ENCODE measurements around the gene GLRX. TPM values are rescaled to one million over a fixed set of nuclear protein-coding genes. Genes with fewer than 3 reads are reported as not detected.

Gene GLRX
- polyA plus RNA-seq, 1 experiment, result 295 TPM

GRCh38 chr5:95770830-95771708 lies 51.5 kb downstream of the GLRX start:
- H3K27me3 ChIP-seq (ENCODE audit: control insufficient read depth, insufficient read depth, low read length), result no peaks in the 10 kb centered on the region
- no peak for DNase-seq (ENCODE audit: low read depth)
- H3K36me3 ChIP-seq (ENCODE audit: control insufficient read depth, insufficient read depth, low read length), result peaks cover 13% of the 10 kb centered on the region
- CTCF ChIA-PET, result interaction anchor here (0.6 to 5.7 kb wide), 7 partner anchors 9 to 128 kb away, joined by 3 to 29 read pairs (median 5); no protein-coding TSS in a partner anchor
- no peak overlapping the region for H3K4me3 ChIP-seq (ENCODE audit: low read depth, low read length)
- TF ChIP-seq, protein P1, sequence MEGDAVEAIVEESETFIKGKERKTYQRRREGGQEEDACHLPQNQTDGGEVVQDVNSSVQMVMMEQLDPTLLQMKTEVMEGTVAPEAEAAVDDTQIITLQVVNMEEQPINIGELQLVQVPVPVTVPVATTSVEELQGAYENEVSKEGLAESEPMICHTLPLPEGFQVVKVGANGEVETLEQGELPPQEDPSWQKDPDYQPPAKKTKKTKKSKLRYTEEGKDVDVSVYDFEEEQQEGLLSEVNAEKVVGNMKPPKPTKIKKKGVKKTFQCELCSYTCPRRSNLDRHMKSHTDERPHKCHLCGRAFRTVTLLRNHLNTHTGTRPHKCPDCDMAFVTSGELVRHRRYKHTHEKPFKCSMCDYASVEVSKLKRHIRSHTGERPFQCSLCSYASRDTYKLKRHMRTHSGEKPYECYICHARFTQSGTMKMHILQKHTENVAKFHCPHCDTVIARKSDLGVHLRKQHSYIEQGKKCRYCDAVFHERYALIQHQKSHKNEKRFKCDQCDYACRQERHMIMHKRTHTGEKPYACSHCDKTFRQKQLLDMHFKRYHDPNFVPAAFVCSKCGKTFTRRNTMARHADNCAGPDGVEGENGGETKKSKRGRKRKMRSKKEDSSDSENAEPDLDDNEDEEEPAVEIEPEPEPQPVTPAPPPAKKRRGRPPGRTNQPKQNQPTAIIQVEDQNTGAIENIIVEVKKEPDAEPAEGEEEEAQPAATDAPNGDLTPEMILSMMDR (IDR thresholded peaks at IDR 0.05; ENCODE audit: insufficient read depth, low read depth, low read length), result no peak
- POLR2A ChIA-PET, result no interaction called here

DNA sequence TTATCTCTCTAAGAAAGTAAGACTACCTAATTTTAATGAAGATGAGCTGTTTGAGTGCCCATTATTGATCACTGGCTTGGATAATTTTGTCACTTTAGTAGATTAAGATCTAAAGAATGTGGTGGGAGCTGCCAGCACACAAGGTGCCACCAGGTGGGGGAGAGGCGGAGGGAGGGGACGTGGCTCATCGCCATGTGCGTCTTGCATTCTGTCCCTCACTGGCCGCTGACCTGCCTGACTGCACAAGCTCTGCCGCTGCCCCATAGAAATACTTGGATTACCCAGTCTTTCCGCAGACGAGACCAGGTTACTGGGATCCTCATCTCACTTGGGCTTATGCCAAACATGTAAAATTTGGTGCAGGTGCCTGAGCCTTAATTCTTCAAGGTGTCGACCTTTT lies 53.8 kb downstream of the GLRX start:
- POLR2A ChIA-PET, result no interaction called here

GRCh38 chr5:95763941-95764340 lies 58.6 kb downstream of the GLRX start:
- ChIA-PET POLR2A (no interaction called here), CTCF (no interaction called here)
- Histone ChIP-seq H3K4me3 (ENCODE audit: low read depth, low read length) (no peak overlapping the region), H3K27me3 (ENCODE audit: control insufficient read depth, insufficient read depth, low read length) (no peaks in the 10 kb centered on the region), H3K36me3 (ENCODE audit: control insufficient read depth, insufficient read depth, low read length) (peaks cover 16% of the 10 kb centered on the region)
- TF ChIP-seq, protein P1 (IDR thresholded peaks at IDR 0.05; ENCODE audit: insufficient read depth, low read depth, low read length), result no peak
- DNase-seq (ENCODE audit: low read depth), result no peak

More for the DNA sequence above, 53.8 kb downstream of the GLRX start:
- TF ChIP-seq, protein P1 (IDR thresholded peaks at IDR 0.05; ENCODE audit: insufficient read depth, low read depth, low read length), result no peak
- Histone ChIP-seq H3K4me3 (ENCODE audit: low read depth, low read length) (no peak overlapping the region), H3K27me3 (ENCODE audit: control insufficient read depth, insufficient read depth, low read length) (no peaks in the 10 kb centered on the region), H3K36me3 (ENCODE audit: control insufficient read depth, insufficient read depth, low read length) (peaks cover 14% of the 10 kb centered on the region)
- CTCF ChIA-PET, result interaction anchor here (0.6 to 5.7 kb wide), 5 partner anchors 11 to 210 kb away, joined by 3 to 29 read pairs (median 4); no protein-coding TSS in a partner anchor
- no peak for DNase-seq (ENCODE audit: low read depth)

Other genes with a start within 250 kb of the GLRX start
- 0.18 and 0.25 TPM in 2 replicates for gene GPR150, start 202.6 kb downstream of the GLRX start, polyA plus RNA-seq (2011; rRNA removed)
- gene RFESD, start 175.9 kb downstream of the GLRX start, polyA plus RNA-seq (2011; rRNA removed), result 1.1 and 1.9 TPM in 2 replicates
- 0.53 and 1.0 TPM in 2 replicates for gene SPATA9, start 139.7 kb downstream of the GLRX start, polyA plus RNA-seq (2011; rRNA removed)
- gene RHOBTB3, start 91.4 kb downstream of the GLRX start, polyA plus RNA-seq (2011; rRNA removed), result 288 and 320 TPM in 2 replicates
- gene ELL2, start 139.1 kb upstream of the GLRX start, polyA plus RNA-seq (2011; rRNA removed), result 58.9 and 116 TPM in 2 replicates